Cardiac ventricle fibroblast (primary cell): Measurements from ENCODE around the gene GSTO2. TPM values are rescaled to one million over a fixed set of nuclear protein-coding genes. Genes with fewer than 3 reads are reported as not detected.

Experiments used
- total RNA-seq: library from RNA; depleted of rRNA; stranded (reverse); fragments of >200 nt; gene quantifications from 2 replicates; pipeline ENCODE4 v1.2.3, GENCODE V29; 2015

Gene GSTO2
- total RNA-seq: 0.25 and 0.54 TPM in 2 replicates

GRCh38 chr10:104268713-104269645 is at the start of gene GSTO2:
TSS of gene GSTO2 (plus strand) at chr10:104269184. CDS start at chr10:104274916, 5,732 bp downstream.

GRCh38 chr10:104231784-104232612 is 37.0 kb upstream of the GSTO2 start, which contains the start of gene CFAP43:
TSS of gene CFAP43 (minus strand) at chr10:104232364. CDS start at chr10:104232246, 118 bp downstream.

GRCh38 chr10:104254493-104255310 is 14.3 kb upstream of the GSTO2 start, which contains the start of gene GSTO1:
TSS of gene GSTO1 (plus strand) at chr10:104254892. CDS start at chr10:104254929, 37 bp downstream.

GRCh38 chr10:104337985-104338735 is 69.2 kb downstream of the GSTO2 start, which contains the start of gene ITPRIP:
TSS of gene ITPRIP (minus strand) at chr10:104338465. CDS start at chr10:104316051, 22,414 bp downstream.

GRCh38 chr10:104353325-104354048 is 84.5 kb downstream of the GSTO2 start, which contains the start of gene CFAP58:
TSS of gene CFAP58 (plus strand) at chr10:104353833. CDS start at chr10:104353898, 65 bp downstream.

Other genes starting within 250 kb of the GSTO2 start
- gene COL17A1, start 183.3 kb upstream of the GSTO2 start, total RNA-seq: 0.15 and 0.19 TPM in 2 replicates
- 5.8 and 6.6 TPM in 2 replicates for gene SFR1, start 147.0 kb upstream of the GSTO2 start, total RNA-seq
- 0.06 and 0.15 TPM in 2 replicates for gene CFAP43, start 36.8 kb upstream of the GSTO2 start, total RNA-seq
- gene GSTO1, start 14.3 kb upstream of the GSTO2 start, total RNA-seq: 104 and 145 TPM in 2 replicates
- gene ITPRIP, start 69.3 kb downstream of the GSTO2 start, total RNA-seq: 10.0 and 11.4 TPM in 2 replicates
- 0.20 TPM in 1 of 2 replicates, not detected in the other for gene CFAP58, start 84.6 kb downstream of the GSTO2 start, total RNA-seq